ENCODE measurements around the gene RSRC1. TPM values are rescaled to one million over a fixed set of nuclear protein-coding genes. Genes with fewer than 3 reads are reported as not detected.

RSRC1 gene
- total and polyA plus RNA-seq, 2 of the 8 experiments (the other 6 are each of a cell fraction or from before 2014, with no cell fraction given): 2.0 to 27.9 TPM

GRCh38 chr3:158379517-158379916, 269.6 kb downstream of the RSRC1 start:
- no peak for FAIRE-seq
- H2BK120ac ChIP-seq (replicated peaks; ENCODE audit: low read depth, low read length): no peak overlapping the region
- H3K4ac ChIP-seq (replicated peaks; ENCODE audit: insufficient read length, low read depth, low read length): no peak overlapping the region
- H4K5ac ChIP-seq (ENCODE audit: insufficient read length, low read depth, low read length): no peak overlapping the region
- H3K79me2 ChIP-seq (ENCODE audit: control insufficient read depth in 1 of 2, insufficient read depth in 2 of 2, low read length in 2 of 2): no peaks in the 10 kb centered on the region
- H3K9ac ChIP-seq (replicated peaks in 1 of 4; ENCODE audit: extremely low read depth in 1 of 4, low read depth in 3 of 4, low read length in 3 of 4): no peak overlapping the region
- ChIA-PET CTCF (ENCODE audit: partially characterized antibody) (interaction anchor here (0.8 to 1.3 kb wide), 4 partner anchors 14 to 515 kb away, joined by 3 to 5 read pairs (median 4); no protein-coding TSS in a partner anchor), POLR2A (ENCODE audit: partially characterized antibody) (interaction anchor here (0.6 kb wide), 1 partner anchor 253 kb away, joined by 3 read pairs; no protein-coding TSS in a partner anchor)
- no peak overlapping the region for H3K27ac ChIP-seq (ENCODE audit: low read depth, low read length)
- 93% methylated on average over 4 of the region's 4 CpGs; no CpG with 5 or more reads in 1 of the 2 experiments for WGBS, 2 experiments (ENCODE audit: extremely low coverage in 1 of 2, insufficient coverage in 1 of 2, insufficient read length in 1 of 2, insufficient replicate concordance in 2 of 2, low coverage in 1 of 2, low lambda C conversion rate in 2 of 2, missing lambda C conversion rate in 1 of 2)
- no peak overlapping the region for H3K14ac ChIP-seq (ENCODE audit: insufficient read length)
- H2BK5ac ChIP-seq (ENCODE audit: low read depth, low read length): no peak overlapping the region
- H3K23ac ChIP-seq (ENCODE audit: insufficient read length): no peak overlapping the region
- H3K23me2 ChIP-seq (ENCODE audit: low read depth, low read length): peaks cover 2% of the 10 kb centered on the region; the same call in 1 of the 2 replicates
- no peaks in the 10 kb centered on the region for H4K20me1 ChIP-seq (replicated peaks in 1 of 2; ENCODE audit: control insufficient read depth in 1 of 2, insufficient read depth in 2 of 2, low read length in 2 of 2)
- H4K8ac ChIP-seq (ENCODE audit: extremely low read depth, insufficient read depth, low read length): no peak overlapping the region
- no peaks in the 10 kb centered on the region for H3K9me3 ChIP-seq (ENCODE audit: insufficient read depth in 2 of 2, low read depth in 1 of 2, low read length in 1 of 2)
- no peak overlapping the region for H3K4me2 ChIP-seq (ENCODE audit: insufficient read depth in 1 of 2, low read depth in 2 of 2, low read length in 2 of 2)
- H3K36me3 ChIP-seq (ENCODE audit: control insufficient read depth in 2 of 4, insufficient read depth in 4 of 4, low read length in 3 of 4): no peaks in the 10 kb centered on the region
- no peak overlapping the region for H3K56ac ChIP-seq (replicated peaks; ENCODE audit: insufficient read length, low read depth, low read length)
- no peak overlapping the region for H2AFZ ChIP-seq (ENCODE audit: low read length)
- no peaks in the 10 kb centered on the region for H3K79me1 ChIP-seq (ENCODE audit: low read depth, low read length)
- H2BK12ac ChIP-seq (ENCODE audit: low read depth, low read length): no peak overlapping the region
- no peak overlapping the region for H2BK15ac ChIP-seq (ENCODE audit: low read length)
- H3K18ac ChIP-seq (ENCODE audit: extremely low read depth, low read length): no peak overlapping the region
- H3K4me1 ChIP-seq (replicated peaks in 1 of 4; ENCODE audit: control insufficient read depth in 3 of 4, insufficient read depth in 4 of 4, low read length in 3 of 4): no peaks in the 10 kb centered on the region
- H4K91ac ChIP-seq (replicated peaks; ENCODE audit: insufficient read length, low read length): no peak overlapping the region
- H3K27me3 ChIP-seq (replicated peaks in 1 of 4; ENCODE audit: control insufficient read depth in 3 of 4, extremely low read depth in 1 of 4, insufficient read depth in 3 of 4, low read length in 3 of 4): no peaks in the 10 kb centered on the region
- no peak for DNase-seq (ENCODE audit: low read depth in 1 of 2, low spot score in 2 of 2)
- H2BK20ac ChIP-seq (ENCODE audit: low read length): no peak overlapping the region
- H2AK5ac ChIP-seq (ENCODE audit: low read depth, low read length): no peak overlapping the region; the same call in 1 of the 2 replicates
- H3K4me3 ChIP-seq (ENCODE audit: extremely low read depth in 1 of 4, insufficient read depth in 2 of 4, low read depth in 3 of 4, low read length in 4 of 4): no peak overlapping the region
- TF ChIP-seq JUN (IDR thresholded peaks at IDR 0.05; ENCODE audit: low read depth, low read length) (no peak), SIX5 (IDR thresholded peaks at IDR 0.05; ENCODE audit: low read depth, low read length) (no peak), PHF8 (conservative IDR thresholded peaks at IDR 0.05; ENCODE audit: low read depth, low read length) (no peak), SP4 (IDR thresholded peaks at IDR 0.05; ENCODE audit: low read length) (no peak), SUZ12 (IDR thresholded peaks at IDR 0.05; ENCODE audit: low read length) (no peak), CBX8 (IDR thresholded peaks at IDR 0.05; ENCODE audit: borderline replicate concordance, low read depth, low read length) (no peak), BRCA1 (IDR thresholded peaks at IDR 0.05; ENCODE audit: low read depth, low read length) (no peak), CHD1 (IDR thresholded peaks at IDR 0.05; ENCODE audit: low read depth, low read length) (no peak), SIN3A (conservative IDR thresholded peaks at IDR 0.05 in 1 of 2, IDR thresholded peaks at IDR 0.05 in 1 of 2; ENCODE audit: low read depth in 1 of 2, low read length in 2 of 2) (no peak), HDAC2 (IDR thresholded peaks at IDR 0.05; ENCODE audit: borderline replicate concordance in 1 of 2, low read depth in 2 of 2, low read length in 2 of 2) (no peak), KDM1A (IDR thresholded peaks at IDR 0.05; ENCODE audit: borderline replicate concordance, low read length) (no peak), YY1 (IDR thresholded peaks at IDR 0.05; ENCODE audit: low read depth, low read length) (no peak)

Measured in H1 (cell line).